Vagina (tissue), 2 donors: ENCODE results near the gene CXCL1. TPM values are rescaled to one million over a fixed set of nuclear protein-coding genes. Genes with fewer than 3 reads are reported as not detected.

ENCODE experiments used
- DNase-seq, 2 donors: peaks; one replicate each; pipeline ENCODE4 v3.0.0-alpha.2; 2017; ENCODE audit errors: extremely low spot score in 2 of 2
- H3K27ac ChIP-seq: fragments of 200-600 bp; sonication (generic); one replicate; pipeline ENCODE4 v1.5.1; 2019
- H3K27me3 ChIP-seq: fragments of 200-600 bp; sonication (generic); one replicate; pipeline ENCODE4 v1.5.1; 2019
- H3K36me3 ChIP-seq, 2 donors: fragments of 200-600 bp; sonication (generic); one replicate each; pipeline ENCODE4 v1.5.1; 2017 to 2019
- H3K4me1 ChIP-seq: fragments of 200-600 bp; sonication (generic); one replicate; pipeline ENCODE4 v1.5.1; 2019
- H3K4me3 ChIP-seq, 2 donors: fragments of 200-600 bp; sonication (generic); 1 replicate in 1 of 2; 2 replicates in 1 of 2; pipeline ENCODE4 v1.5.1; 2016 to 2019
- H3K9me3 ChIP-seq: fragments of 200-600 bp; sonication (generic); one replicate; pipeline ENCODE4 v1.5.1; 2019
- POLR2A ChIP-seq, 2 donors: fragments of 450-650 bp; IDR thresholded peaks; one replicate each; pipeline ENCODE4 v1.6.1; 2017; ENCODE audit warnings: antibody characterized with exemption in 2 of 2, mild to moderate bottlenecking in 2 of 2, moderate library complexity in 2 of 2
- POLR2AphosphoS5 ChIP-seq, 2 donors: sonication (generic); formaldehyde crosslinking; IDR thresholded peaks; one replicate each; pipeline ENCODE4 v1.9.0; 2017; ENCODE audit warnings: antibody characterized with exemption in 2 of 2, mild to moderate bottlenecking in 2 of 2, low read depth in 1 of 2; ENCODE audit not compliant: insufficient read depth in 1 of 2
- intact Hi-C: fragments of 100-400 bp; cut with DNase I; formaldehyde crosslinking; loops from one replicate; pipeline ENCODE4 v1.15.1; 2023
- total RNA-seq: library from RNA; depleted of rRNA; stranded (reverse); fragments of >200 nt; gene quantifications from one replicate; pipeline ENCODE4 v1.2.3, GENCODE V29; 2016
- TF ChIP-seq, protein P1 (sequence below), 3 experiments: fragments of 450-650 bp in 2 of 3; fragments of 200-600 bp in 1 of 3; sonication (generic) in 1 of 3; IDR thresholded peaks; one replicate each; pipeline ENCODE4 v1.5.1; 2017 to 2019; ENCODE audit warnings: antibody characterized with exemption in 3 of 3, mild to moderate bottlenecking in 2 of 3, moderate library complexity in 2 of 3

CXCL1 gene
- total RNA-seq, 1 donor from 2014 or later, result 26.3 TPM

DNA sequence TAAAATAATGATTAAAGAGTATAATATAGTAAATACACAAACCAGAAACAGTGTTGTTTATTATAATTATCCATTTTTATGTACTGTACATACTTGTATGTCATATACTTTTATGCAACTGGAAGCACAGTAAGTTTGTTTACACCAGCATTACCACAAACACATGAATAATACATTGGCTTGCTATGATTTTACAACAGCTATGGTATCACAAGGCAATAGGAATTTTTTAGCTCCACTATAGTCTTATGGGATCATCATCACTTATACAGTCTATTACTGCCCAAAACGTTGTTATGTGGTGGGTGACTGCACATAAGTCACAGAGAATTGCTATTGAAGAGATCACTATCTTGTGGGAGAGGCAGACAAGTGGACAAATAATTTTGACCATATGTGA is 17.9 kb upstream of the CXCL1 start:
- TF ChIP-seq, protein P1, sequence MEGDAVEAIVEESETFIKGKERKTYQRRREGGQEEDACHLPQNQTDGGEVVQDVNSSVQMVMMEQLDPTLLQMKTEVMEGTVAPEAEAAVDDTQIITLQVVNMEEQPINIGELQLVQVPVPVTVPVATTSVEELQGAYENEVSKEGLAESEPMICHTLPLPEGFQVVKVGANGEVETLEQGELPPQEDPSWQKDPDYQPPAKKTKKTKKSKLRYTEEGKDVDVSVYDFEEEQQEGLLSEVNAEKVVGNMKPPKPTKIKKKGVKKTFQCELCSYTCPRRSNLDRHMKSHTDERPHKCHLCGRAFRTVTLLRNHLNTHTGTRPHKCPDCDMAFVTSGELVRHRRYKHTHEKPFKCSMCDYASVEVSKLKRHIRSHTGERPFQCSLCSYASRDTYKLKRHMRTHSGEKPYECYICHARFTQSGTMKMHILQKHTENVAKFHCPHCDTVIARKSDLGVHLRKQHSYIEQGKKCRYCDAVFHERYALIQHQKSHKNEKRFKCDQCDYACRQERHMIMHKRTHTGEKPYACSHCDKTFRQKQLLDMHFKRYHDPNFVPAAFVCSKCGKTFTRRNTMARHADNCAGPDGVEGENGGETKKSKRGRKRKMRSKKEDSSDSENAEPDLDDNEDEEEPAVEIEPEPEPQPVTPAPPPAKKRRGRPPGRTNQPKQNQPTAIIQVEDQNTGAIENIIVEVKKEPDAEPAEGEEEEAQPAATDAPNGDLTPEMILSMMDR (IDR thresholded peaks at IDR 0.05), result no peak

DNA sequence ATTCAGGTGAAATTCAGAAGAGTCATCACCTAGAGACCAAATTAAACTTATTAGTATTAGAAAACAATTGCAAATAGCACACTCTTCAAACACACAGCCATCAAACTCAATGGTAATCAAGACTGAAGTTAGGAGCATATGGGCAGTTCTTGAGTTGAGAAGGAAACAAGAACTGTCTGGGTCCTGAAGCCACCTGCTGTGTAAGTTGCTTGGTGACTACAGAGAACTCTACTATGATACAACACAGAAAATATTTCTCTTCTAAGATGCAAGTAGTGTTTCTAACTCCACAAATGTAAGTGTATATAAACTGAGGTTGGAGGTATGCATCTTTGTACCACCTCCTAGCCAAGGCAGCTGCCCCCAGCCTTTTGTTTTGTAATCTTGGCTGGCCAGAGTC is 16.4 kb upstream of the CXCL1 start:
- peaks cover 10% of the 10 kb centered on the region for H3K4me1 ChIP-seq
- no peak overlapping the region for H3K4me3 ChIP-seq
- TF ChIP-seq POLR2AphosphoS5 (IDR thresholded peaks at IDR 0.05; ENCODE audit: insufficient read depth in 1 of 2, low read depth in 1 of 2), result no peak
- TF ChIP-seq POLR2A (IDR thresholded peaks at IDR 0.05), result no peak
- TF ChIP-seq, protein P1 (IDR thresholded peaks at IDR 0.05), result no peak
- no peaks in the 10 kb centered on the region for H3K36me3 ChIP-seq
- no peak for DNase-seq
- no peak overlapping the region for H3K27ac ChIP-seq
- H3K9me3 ChIP-seq, result no peaks in the 10 kb centered on the region
- intact Hi-C loops, result no loop called here
- no peaks in the 10 kb centered on the region for H3K27me3 ChIP-seq

More for the DNA sequence above, 17.9 kb upstream of the CXCL1 start:
- Histone ChIP-seq H3K4me3 (no peak overlapping the region), H3K4me1 (peaks cover 10% of the 10 kb centered on the region), H3K27me3 (no peaks in the 10 kb centered on the region), H3K27ac (no peak overlapping the region), H3K36me3 (no peaks in the 10 kb centered on the region), H3K9me3 (no peaks in the 10 kb centered on the region)
- intact Hi-C loops, result no loop called here
- no peak for DNase-seq

DNA sequence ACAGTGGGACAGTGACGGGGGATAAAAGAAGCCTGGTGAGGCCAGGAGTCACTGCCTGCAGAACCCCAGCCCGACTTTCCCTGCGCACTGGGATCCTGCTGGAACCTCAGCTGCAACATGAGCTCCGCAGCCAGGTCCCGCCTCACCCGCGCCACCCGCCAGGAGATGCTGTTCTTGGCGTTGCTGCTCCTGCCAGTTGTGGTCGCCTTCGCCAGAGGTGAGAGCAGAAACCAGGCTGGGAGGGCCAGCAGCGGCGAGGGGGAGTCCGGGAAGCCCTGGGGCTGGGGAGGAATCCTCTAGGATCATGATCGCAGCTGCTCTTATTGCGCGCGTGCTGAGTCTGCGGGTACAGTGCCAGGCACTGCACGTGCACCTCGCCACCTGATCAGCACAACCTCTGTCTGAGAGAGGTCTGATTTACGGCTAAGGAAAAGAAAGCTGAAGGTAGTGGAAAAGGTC is 15.9 kb upstream of the CXCL1 start, which contains the start of gene PF4V1:
PF4V1 (plus strand) TSS at position 51 of the 459 bp plus-strand sequence; CDS start at position 118, 67 bp downstream.
- TF ChIP-seq POLR2AphosphoS5 (IDR thresholded peaks at IDR 0.05; ENCODE audit: insufficient read depth in 1 of 2, low read depth in 1 of 2) (no peak), POLR2A (IDR thresholded peaks at IDR 0.05) (no peak)
- TF ChIP-seq, protein P1 (IDR thresholded peaks at IDR 0.05), result no peak
- Histone ChIP-seq H3K4me1 (peaks cover 10% of the 10 kb centered on the region), H3K36me3 (no peaks in the 10 kb centered on the region), H3K27ac (no peak within 1 kb of the TSS), H3K4me3 (peak within 1 kb of the TSS; percentile 19 to 32), H3K9me3 (no peaks in the 10 kb centered on the region), H3K27me3 (no peaks in the 10 kb centered on the region)
- intact Hi-C loops, result no loop called here
- DNase-seq, result no peak

DNA sequence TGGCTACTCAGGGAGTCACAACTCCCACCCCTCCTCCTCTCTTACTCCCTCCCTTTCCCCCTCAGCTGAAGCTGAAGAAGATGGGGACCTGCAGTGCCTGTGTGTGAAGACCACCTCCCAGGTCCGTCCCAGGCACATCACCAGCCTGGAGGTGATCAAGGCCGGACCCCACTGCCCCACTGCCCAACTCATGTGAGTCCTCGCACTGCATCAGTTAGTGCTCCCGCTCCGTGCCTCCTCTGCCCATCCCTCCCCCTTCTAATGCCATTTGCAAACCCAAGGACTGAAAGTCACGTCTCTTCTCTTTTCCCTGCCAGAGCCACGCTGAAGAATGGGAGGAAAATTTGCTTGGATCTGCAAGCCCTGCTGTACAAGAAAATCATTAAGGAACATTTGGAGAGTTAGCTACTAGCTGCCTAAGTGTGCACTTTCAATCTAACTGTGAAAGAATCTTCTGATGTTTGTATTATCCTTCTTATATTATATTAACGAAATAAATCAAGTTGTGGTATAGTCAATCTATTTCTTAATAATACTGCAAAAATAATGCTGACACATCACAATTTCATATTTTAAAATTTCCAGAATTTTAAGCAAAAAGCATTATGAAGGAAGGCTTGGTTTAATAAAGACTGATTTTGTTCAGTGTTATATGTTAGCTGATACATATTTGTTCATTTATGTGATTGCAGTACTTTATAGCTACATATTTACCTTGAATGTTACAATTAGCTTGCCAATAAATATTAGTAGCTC is 15.3 kb upstream of the CXCL1 start:
- Histone ChIP-seq H3K27me3 (no peaks in the 10 kb centered on the region), H3K4me3 (peak overlapping the region; percentile 19 to 32), H3K36me3 (no peaks in the 10 kb centered on the region), H3K9me3 (no peaks in the 10 kb centered on the region), H3K27ac (no peak overlapping the region), H3K4me1 (peaks cover 10% of the 10 kb centered on the region)
- DNase-seq, result no peak
- intact Hi-C loops, result no loop called here
- TF ChIP-seq, protein P1 (IDR thresholded peaks at IDR 0.05), result no peak
- TF ChIP-seq POLR2A (IDR thresholded peaks at IDR 0.05), result no peak
- TF ChIP-seq POLR2AphosphoS5 (IDR thresholded peaks at IDR 0.05; ENCODE audit: insufficient read depth in 1 of 2, low read depth in 1 of 2), result no peak

DNA sequence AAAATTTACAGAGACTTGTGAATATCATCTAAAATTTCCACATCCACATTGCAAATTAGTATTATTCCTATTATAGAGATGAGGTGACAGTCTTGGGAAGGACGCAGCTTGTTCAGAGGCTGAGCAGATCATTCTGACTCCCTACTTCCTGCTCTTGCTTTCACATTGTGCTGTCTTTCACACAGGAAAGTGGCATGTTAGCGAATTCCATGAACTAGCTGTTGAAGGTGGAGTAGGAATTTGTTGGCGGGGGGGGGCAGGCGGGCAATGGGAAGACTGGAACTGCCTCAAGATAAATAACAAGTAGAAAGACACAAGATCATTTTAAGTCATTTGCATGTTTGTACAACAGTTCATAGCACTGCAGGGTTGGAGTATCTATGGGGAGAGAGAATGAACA is 13.8 kb upstream of the CXCL1 start:
- intact Hi-C loops, result no loop called here
- Histone ChIP-seq H3K27me3 (no peaks in the 10 kb centered on the region), H3K4me3 (no peak overlapping the region), H3K27ac (no peak overlapping the region), H3K4me1 (peaks cover 16% of the 10 kb centered on the region), H3K9me3 (no peaks in the 10 kb centered on the region), H3K36me3 (no peaks in the 10 kb centered on the region)
- TF ChIP-seq, protein P1 (IDR thresholded peaks at IDR 0.05), result no peak
- no peak for TF ChIP-seq POLR2AphosphoS5 (IDR thresholded peaks at IDR 0.05; ENCODE audit: insufficient read depth in 1 of 2, low read depth in 1 of 2)
- no peak for DNase-seq
